ENCODE data around the gene ZFP1. TPM values are rescaled to one million over a fixed set of nuclear protein-coding genes. Genes with fewer than 3 reads are reported as not detected.

The ZFP1 gene
- total RNA-seq, 2 experiments from 2014 or later: 18.7 to 19.0 TPM

- no peaks in the 10 kb centered on the region for H3K27me3 Mint-ChIP-seq
- peaks cover 72% of the 10 kb centered on the region for H3K9me3 Mint-ChIP-seq
- H3K27ac Mint-ChIP-seq: no peak overlapping the region
- peaks cover 73% of the 10 kb centered on the region for H3K36me3 Mint-ChIP-seq
- H3K4me3 Mint-ChIP-seq: no peak overlapping the region
- H3K4me1 Mint-ChIP-seq: no peaks in the 10 kb centered on the region
- no peak for DNase-seq
These were observed 24.3 kb downstream of the ZFP1 start for GRCh38 chr16:75172578-75172977.

- H3K9me3 Mint-ChIP-seq: peaks cover 52% of the 10 kb centered on the region
- no peak for DNase-seq
- H3K27me3 Mint-ChIP-seq: peaks cover 4% of the 10 kb centered on the region
- H3K27ac Mint-ChIP-seq: no peak overlapping the region
- no peak overlapping the region for H3K4me3 Mint-ChIP-seq
- H3K36me3 Mint-ChIP-seq: peaks cover 49% of the 10 kb centered on the region
- H3K4me1 Mint-ChIP-seq: peaks cover 2% of the 10 kb centered on the region
These were observed 26.8 kb downstream of the ZFP1 start for GRCh38 chr16:75175074-75175473.

- Mint-ChIP-seq H3K27me3 (peaks cover 10% of the 10 kb centered on the region), H3K4me1 (peaks cover 2% of the 10 kb centered on the region), H3K9me3 (peaks cover 43% of the 10 kb centered on the region), H3K4me3 (no peak overlapping the region), H3K27ac (no peak overlapping the region), H3K36me3 (peaks cover 30% of the 10 kb centered on the region)
- no peak for DNase-seq
These were observed 28.6 kb downstream of the ZFP1 start for GRCh38 chr16:75176926-75177325.

- H3K27ac Mint-ChIP-seq: no peak overlapping the region
- H3K27me3 Mint-ChIP-seq: peaks cover 12% of the 10 kb centered on the region
- H3K9me3 Mint-ChIP-seq: peaks cover 22% of the 10 kb centered on the region
- peaks cover 8% of the 10 kb centered on the region for H3K36me3 Mint-ChIP-seq
- DNase-seq: no peak
- H3K4me1 Mint-ChIP-seq: peaks cover 2% of the 10 kb centered on the region
- H3K4me3 Mint-ChIP-seq: no peak overlapping the region
These were observed 30.9 kb downstream of the ZFP1 start for GRCh38 chr16:75179208-75179607.

- Mint-ChIP-seq H3K4me1 (peaks cover 2% of the 10 kb centered on the region), H3K4me3 (no peak overlapping the region), H3K36me3 (peaks cover 3% of the 10 kb centered on the region), H3K9me3 (peaks cover 10% of the 10 kb centered on the region), H3K27ac (no peak overlapping the region), H3K27me3 (peaks cover 12% of the 10 kb centered on the region)
- no peak for DNase-seq
These were observed 33.3 kb downstream of the ZFP1 start for GRCh38 chr16:75181630-75182029.

GRCh38 chr16:75188832-75189477 is 40.6 kb downstream of the ZFP1 start:
- peaks cover 5% of the 10 kb centered on the region for H3K27me3 Mint-ChIP-seq
- DNase-seq: no peak
- no peaks in the 10 kb centered on the region for H3K36me3 Mint-ChIP-seq
- no peak overlapping the region for H3K27ac Mint-ChIP-seq
- no peaks in the 10 kb centered on the region for H3K4me1 Mint-ChIP-seq
- no peaks in the 10 kb centered on the region for H3K9me3 Mint-ChIP-seq
- H3K4me3 Mint-ChIP-seq: no peak overlapping the region

GRCh38 chr16:75189638-75190245 is 41.4 kb downstream of the ZFP1 start:
- H3K36me3 Mint-ChIP-seq: no peaks in the 10 kb centered on the region
- peaks cover 5% of the 10 kb centered on the region for H3K27me3 Mint-ChIP-seq
- H3K27ac Mint-ChIP-seq: no peak overlapping the region
- no peaks in the 10 kb centered on the region for H3K4me1 Mint-ChIP-seq
- H3K4me3 Mint-ChIP-seq: no peak overlapping the region
- H3K9me3 Mint-ChIP-seq: no peaks in the 10 kb centered on the region
- DNase-seq: no peak

- H3K36me3 Mint-ChIP-seq: no peaks in the 10 kb centered on the region
- H3K4me3 Mint-ChIP-seq: no peak overlapping the region
- peaks cover 18% of the 10 kb centered on the region for H3K27me3 Mint-ChIP-seq
These were observed 44.4 kb downstream of the ZFP1 start for GRCh38 chr16:75192606-75193264.

GRCh38 chr16:75193265-75193650 is 44.9 kb downstream of the ZFP1 start:
- DNase-seq: no peak
- H3K9me3 Mint-ChIP-seq: no peaks in the 10 kb centered on the region
- peaks cover 24% of the 10 kb centered on the region for H3K27me3 Mint-ChIP-seq
- H3K4me1 Mint-ChIP-seq: no peaks in the 10 kb centered on the region
- H3K4me3 Mint-ChIP-seq: no peak overlapping the region
- no peaks in the 10 kb centered on the region for H3K36me3 Mint-ChIP-seq
- H3K27ac Mint-ChIP-seq: no peak overlapping the region

More at GRCh38 chr16:75192606-75193264, 44.4 kb downstream of the ZFP1 start:
- Mint-ChIP-seq H3K27ac (no peak overlapping the region), H3K4me1 (no peaks in the 10 kb centered on the region), H3K9me3 (no peaks in the 10 kb centered on the region)
- no peak for DNase-seq

GRCh38 chr16:75193730-75194444 is 45.6 kb downstream of the ZFP1 start:
- Mint-ChIP-seq H3K4me3 (no peak overlapping the region), H3K27ac (no peak overlapping the region), H3K27me3 (peaks cover 23% of the 10 kb centered on the region)

GRCh38 chr16:75195811-75196790 is 47.8 kb downstream of the ZFP1 start:
- H3K4me1 Mint-ChIP-seq: peaks cover 9% of the 10 kb centered on the region
- H3K27ac Mint-ChIP-seq: no peak overlapping the region
- DNase-seq: no peak
- no peaks in the 10 kb centered on the region for H3K36me3 Mint-ChIP-seq
- H3K27me3 Mint-ChIP-seq: peaks cover 22% of the 10 kb centered on the region
- no peak overlapping the region for H3K4me3 Mint-ChIP-seq
- H3K9me3 Mint-ChIP-seq: no peaks in the 10 kb centered on the region

More at GRCh38 chr16:75193730-75194444, 45.6 kb downstream of the ZFP1 start:
- DNase-seq: no peak
- H3K9me3 Mint-ChIP-seq: no peaks in the 10 kb centered on the region
- no peaks in the 10 kb centered on the region for H3K4me1 Mint-ChIP-seq
- no peaks in the 10 kb centered on the region for H3K36me3 Mint-ChIP-seq

GRCh38 chr16:75196836-75197235 is 48.5 kb downstream of the ZFP1 start:
- Mint-ChIP-seq H3K4me3 (no peak overlapping the region), H3K27ac (no peak overlapping the region), H3K4me1 (peaks cover 13% of the 10 kb centered on the region), H3K36me3 (no peaks in the 10 kb centered on the region), H3K9me3 (no peaks in the 10 kb centered on the region), H3K27me3 (peaks cover 22% of the 10 kb centered on the region)
- no peak for DNase-seq

- Mint-ChIP-seq H3K4me1 (peaks cover 15% of the 10 kb centered on the region), H3K36me3 (no peaks in the 10 kb centered on the region), H3K27ac (no peak overlapping the region), H3K4me3 (no peak overlapping the region), H3K27me3 (peaks cover 22% of the 10 kb centered on the region), H3K9me3 (no peaks in the 10 kb centered on the region)
- no peak for DNase-seq
These were observed 49.3 kb downstream of the ZFP1 start for GRCh38 chr16:75197522-75198134.

- Mint-ChIP-seq H3K4me3 (no peak overlapping the region), H3K27ac (no peak overlapping the region), H3K36me3 (no peaks in the 10 kb centered on the region), H3K9me3 (no peaks in the 10 kb centered on the region), H3K4me1 (peaks cover 15% of the 10 kb centered on the region), H3K27me3 (peaks cover 22% of the 10 kb centered on the region)
- DNase-seq: no peak
These were observed 49.8 kb downstream of the ZFP1 start for GRCh38 chr16:75198135-75198600.
